Upper lobe of right lung (tissue), 1 donor: ENCODE measurements around the gene BMP8B. TPM values are rescaled to one million over a fixed set of nuclear protein-coding genes. Genes with fewer than 3 reads are reported as not detected.
A peak's percentile ranks its signal among the peaks of the same experiment; 100 is the strongest.
"Not testable (repeated sequence)": the region's sequence is repeated elsewhere in the genome, so short reads cannot be mapped to it uniquely, and the experiment has no call there.

Experiments
- ATAC-seq: fragments of 200-7000 bp; cut with Tn5 transposase; one replicate; pipeline ENCODE4 v1.9.1; 2020; ENCODE audit warnings: mild to moderate bottlenecking, moderate library complexity
- DNase-seq: peaks from one replicate; pipeline ENCODE4 v3.0.0-alpha.2; 2020
- H3K27ac ChIP-seq: fragments of 200-600 bp; one replicate; pipeline ENCODE4 v1.8.0; 2022
- H3K27me3 ChIP-seq: fragments of 200-600 bp; one replicate; pipeline ENCODE4 v1.8.0; 2022; ENCODE audit warnings: mild to moderate bottlenecking
- H3K36me3 ChIP-seq: fragments of 200-600 bp; one replicate; pipeline ENCODE4 v1.8.0; 2022
- H3K4me1 ChIP-seq: fragments of 200-600 bp; one replicate; pipeline ENCODE4 v1.8.0; 2022
- H3K4me3 ChIP-seq: fragments of 200-600 bp; one replicate; pipeline ENCODE4 v1.8.0; 2022; ENCODE audit warnings: mild to moderate bottlenecking
- H3K9me3 ChIP-seq: fragments of 200-600 bp; one replicate; pipeline ENCODE4 v1.8.0; 2022
- CTCF ChIP-seq: fragments of 200-600 bp; IDR thresholded peaks from one replicate; pipeline ENCODE4 v1.8.0; 2022; ENCODE audit warnings: antibody characterized with exemption
- intact Hi-C: fragments of 100-400 bp; cut with DNase I; formaldehyde crosslinking; loops from one replicate; pipeline ENCODE4 v1.11.0; 2022
- total RNA-seq: library from RNA; stranded (reverse); fragmentation: NEBNext Ultra II Directional; extraction: Animal tissue kit (Norgen Biotek cat#: 25700); gene quantifications from one replicate; pipeline ENCODE4 v1.2.1, GENCODE V29; 2021
- donor health status: DM: no; HTN: yes; CAD: no; lungs with severe emphysema.

Gene BMP8B
- total RNA-seq, 1 donor from 2014 or later = 2.7 TPM

DNA sequence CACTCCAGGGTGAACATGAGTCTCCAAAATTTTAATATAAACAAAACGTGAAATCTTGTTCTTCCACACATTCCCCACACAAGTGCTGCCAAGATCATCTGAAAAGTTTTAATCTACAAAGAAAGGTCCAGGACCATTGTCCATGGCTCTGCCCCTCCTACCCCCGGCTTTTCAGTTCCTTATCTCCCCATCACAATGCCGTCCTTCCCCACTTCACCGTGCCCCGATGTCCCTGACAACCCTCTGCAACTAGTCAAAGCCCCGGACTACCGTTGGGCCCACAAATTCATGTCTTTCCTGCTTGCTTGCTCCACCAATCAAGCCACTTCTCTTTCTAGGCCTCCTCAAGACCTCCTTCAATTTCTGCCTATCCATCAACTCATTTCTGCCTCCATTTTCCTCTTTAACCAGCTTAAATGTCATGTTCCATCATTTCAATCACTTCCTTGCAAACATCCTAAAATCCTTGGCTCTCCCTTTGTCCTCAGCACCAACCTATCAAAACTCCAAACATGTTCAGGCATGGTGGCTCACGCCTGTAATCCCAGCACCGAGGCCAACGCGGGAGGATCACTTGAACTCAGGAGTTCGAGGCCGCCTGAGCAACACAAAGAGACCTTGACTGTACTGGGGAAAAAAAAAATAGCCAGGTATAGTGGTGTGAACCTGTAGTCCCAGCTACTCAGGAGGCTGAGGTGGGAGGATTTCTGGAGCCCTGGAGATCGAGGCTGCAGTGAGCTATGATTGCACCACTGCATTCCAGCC lies 14.0 kb upstream of the BMP8B start:
- intact Hi-C loops = no loop called here
- Histone ChIP-seq H3K27me3 (no peaks in the 10 kb centered on the region), H3K9me3 (no peaks in the 10 kb centered on the region), H3K4me3 (no peak overlapping the region), H3K36me3 (no peaks in the 10 kb centered on the region), H3K4me1 (no peaks in the 10 kb centered on the region), H3K27ac (no peak overlapping the region)
- ATAC-seq = no peak
- TF ChIP-seq CTCF = no peak
- no peak for DNase-seq

DNA sequence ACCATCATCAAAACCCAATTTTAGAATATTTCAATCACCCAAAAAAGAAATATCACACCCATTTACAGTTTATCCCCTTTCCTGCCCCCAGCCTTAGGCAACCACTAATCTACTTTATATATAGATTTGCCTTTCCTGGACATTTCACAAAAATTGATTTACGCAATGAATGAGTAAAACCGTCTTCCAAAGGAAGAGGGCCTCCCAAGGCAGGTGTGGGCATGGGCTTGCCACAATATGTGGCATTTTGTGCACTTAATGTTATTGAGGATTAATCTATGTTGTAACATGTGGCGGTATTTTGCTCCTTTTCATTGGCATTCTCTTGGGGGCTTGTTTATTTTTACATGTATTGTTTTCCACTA lies 11.8 kb upstream of the BMP8B start:
- intact Hi-C loops = no loop called here
- no peak overlapping the region for H3K4me3 ChIP-seq
- DNase-seq = no peak

GRCh38 chr1:39799770-39800470 lies 11.3 kb upstream of the BMP8B start:
- no peaks in the 10 kb centered on the region for H3K4me1 ChIP-seq
- H3K27me3 ChIP-seq = no peaks in the 10 kb centered on the region
- peak; percentile 81 for TF ChIP-seq CTCF
- H3K9me3 ChIP-seq = no peaks in the 10 kb centered on the region
- ATAC-seq (peak; percentile 96), DNase-seq (peak; percentile 87)
- H3K4me3 ChIP-seq = no peak overlapping the region
- no peaks in the 10 kb centered on the region for H3K36me3 ChIP-seq
- no peak overlapping the region for H3K27ac ChIP-seq
- intact Hi-C loops = no loop called here

More for the DNA sequence above, 11.8 kb upstream of the BMP8B start:
- no peak for ATAC-seq
- Histone ChIP-seq H3K4me1 (no peaks in the 10 kb centered on the region), H3K9me3 (no peaks in the 10 kb centered on the region), H3K27me3 (no peaks in the 10 kb centered on the region), H3K36me3 (no peaks in the 10 kb centered on the region), H3K27ac (no peak overlapping the region)
- no peak for TF ChIP-seq CTCF

DNA sequence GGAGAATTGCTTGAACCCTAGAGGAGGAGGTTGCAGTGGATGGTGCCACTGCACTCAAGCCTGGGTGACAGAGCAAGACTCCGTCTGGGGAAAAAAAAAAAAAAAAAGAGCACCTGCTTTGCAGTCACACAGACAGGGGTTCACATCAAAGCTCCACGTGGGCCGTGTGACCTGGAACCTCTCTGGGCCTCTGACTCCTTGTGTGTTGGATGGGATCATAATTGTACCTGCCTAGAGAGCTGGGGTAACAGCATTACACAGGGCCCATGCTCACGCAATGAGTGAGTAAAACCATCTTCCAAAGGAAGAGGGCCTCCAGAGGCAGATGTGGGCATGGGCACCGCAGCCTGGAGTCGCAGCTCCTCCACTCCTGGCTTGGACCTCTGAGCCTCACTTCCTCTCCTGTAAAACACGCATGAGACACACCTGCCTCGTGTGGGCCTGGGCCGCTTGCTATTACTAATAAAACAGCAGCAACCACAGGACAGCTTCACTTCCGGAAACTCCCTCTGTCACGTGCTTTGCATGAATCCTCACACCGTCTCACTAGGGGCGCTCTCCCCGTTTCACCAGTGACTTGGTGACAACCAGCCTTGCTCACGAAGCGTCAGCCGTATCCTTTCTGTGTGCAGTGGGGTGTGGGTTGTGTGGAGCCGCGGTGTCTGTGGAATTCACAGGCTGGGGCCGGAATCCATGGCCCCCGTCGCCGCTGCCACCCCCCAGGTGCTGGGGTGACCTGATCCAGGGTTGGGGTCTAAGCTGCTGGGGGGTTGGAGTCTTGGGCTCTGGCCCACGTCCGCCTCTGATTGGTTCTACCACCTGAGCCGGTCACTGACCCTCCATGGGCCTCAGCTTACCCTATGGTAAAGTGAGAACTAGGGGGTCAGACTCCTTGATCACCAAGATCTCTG lies 10.4 kb upstream of the BMP8B start:
- Histone ChIP-seq H3K27ac (peak overlapping the region; percentile 53), H3K4me3 (peak overlapping the region; percentile 16)
- H3K27me3 ChIP-seq, intact Hi-C loops, H3K9me3 ChIP-seq, H3K36me3 ChIP-seq, H3K4me1 ChIP-seq: not testable (repeated sequence)
- ATAC-seq (peak; percentile 93), DNase-seq (peak; percentile 79)

GRCh38 chr1:39795651-39796050 lies 7.0 kb upstream of the BMP8B start:
- H3K27ac ChIP-seq = no peak overlapping the region
- no peak overlapping the region for H3K4me3 ChIP-seq
- intact Hi-C loops = no loop called here
- TF ChIP-seq CTCF = no peak
- DNase-seq (no peak), ATAC-seq (no peak)
- no peaks in the 10 kb centered on the region for H3K9me3 ChIP-seq
- no peaks in the 10 kb centered on the region for H3K27me3 ChIP-seq
- no peaks in the 10 kb centered on the region for H3K36me3 ChIP-seq
- H3K4me1 ChIP-seq = no peaks in the 10 kb centered on the region
